ENCODE data around the gene COL6A1. TPM values are rescaled to one million over a fixed set of nuclear protein-coding genes. Genes with fewer than 3 reads are reported as not detected.

The COL6A1 gene, protein sequence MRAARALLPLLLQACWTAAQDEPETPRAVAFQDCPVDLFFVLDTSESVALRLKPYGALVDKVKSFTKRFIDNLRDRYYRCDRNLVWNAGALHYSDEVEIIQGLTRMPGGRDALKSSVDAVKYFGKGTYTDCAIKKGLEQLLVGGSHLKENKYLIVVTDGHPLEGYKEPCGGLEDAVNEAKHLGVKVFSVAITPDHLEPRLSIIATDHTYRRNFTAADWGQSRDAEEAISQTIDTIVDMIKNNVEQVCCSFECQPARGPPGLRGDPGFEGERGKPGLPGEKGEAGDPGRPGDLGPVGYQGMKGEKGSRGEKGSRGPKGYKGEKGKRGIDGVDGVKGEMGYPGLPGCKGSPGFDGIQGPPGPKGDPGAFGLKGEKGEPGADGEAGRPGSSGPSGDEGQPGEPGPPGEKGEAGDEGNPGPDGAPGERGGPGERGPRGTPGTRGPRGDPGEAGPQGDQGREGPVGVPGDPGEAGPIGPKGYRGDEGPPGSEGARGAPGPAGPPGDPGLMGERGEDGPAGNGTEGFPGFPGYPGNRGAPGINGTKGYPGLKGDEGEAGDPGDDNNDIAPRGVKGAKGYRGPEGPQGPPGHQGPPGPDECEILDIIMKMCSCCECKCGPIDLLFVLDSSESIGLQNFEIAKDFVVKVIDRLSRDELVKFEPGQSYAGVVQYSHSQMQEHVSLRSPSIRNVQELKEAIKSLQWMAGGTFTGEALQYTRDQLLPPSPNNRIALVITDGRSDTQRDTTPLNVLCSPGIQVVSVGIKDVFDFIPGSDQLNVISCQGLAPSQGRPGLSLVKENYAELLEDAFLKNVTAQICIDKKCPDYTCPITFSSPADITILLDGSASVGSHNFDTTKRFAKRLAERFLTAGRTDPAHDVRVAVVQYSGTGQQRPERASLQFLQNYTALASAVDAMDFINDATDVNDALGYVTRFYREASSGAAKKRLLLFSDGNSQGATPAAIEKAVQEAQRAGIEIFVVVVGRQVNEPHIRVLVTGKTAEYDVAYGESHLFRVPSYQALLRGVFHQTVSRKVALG
- total RNA-seq: 10 to 100 TPM in 3 of 5 donors, 1 to 10 TPM in 2; 4.2 to 25.3 (median 14.6) TPM
- total RNA-seq (2013): 3.6 TPM
- total RNA-seq: 6.3 to 34.8 (median 18.6) reads per million in 29 experiments

- Mint-ChIP-seq H3K4me1 (peaks cover 4 to 16% (median 15%) of the 10 kb centered on the region in 3 donors), H3K4me3 (peak within 1 kb of the TSS; percentile 50 to 62 (median 55)), H3K36me3 (no peaks in the 10 kb centered on the region), H3K27me3 (no peaks in the 10 kb centered on the region), H3K27ac (no peak within 1 kb of the TSS), H3K9me3 (no peaks in the 10 kb centered on the region)
- CTCF ChIA-PET: no interaction called here
- ATAC-seq (replicated peaks in 1 of 4): peak; percentile 61 to 79 (median 67)
- Histone ChIP-seq H3K27ac (ENCODE audit: low read length) (no peak within 1 kb of the TSS), H3K36me3 (ENCODE audit: control insufficient read depth in 2 of 2, extremely low read depth in 1 of 2, insufficient read depth in 1 of 2, low read length in 1 of 2) (no peaks in the 10 kb centered on the region), H3K27me3 (replicated peaks in 1 of 2; ENCODE audit: control insufficient read depth in 2 of 2, extremely low read depth in 1 of 2, insufficient read depth in 2 of 2, low read length in 1 of 2) (peaks cover 0 to 49% of the 10 kb centered on the region in 2 experiments), H3K4me1 (ENCODE audit: control insufficient read depth in 1 of 2, extremely low read depth in 1 of 2, insufficient read depth in 2 of 2, low read length in 2 of 2) (peaks cover 7 to 34% of the 10 kb centered on the region in 2 experiments), H3K4me3 (ENCODE audit: control insufficient read depth in 1 of 2, extremely low read depth in 1 of 2, low read length in 1 of 2) (peak within 1 kb of the TSS; percentile 55 to 85), H3K9me3 (no peaks in the 10 kb centered on the region)
- DNase-seq: peak in 31 of 35 experiments; percentile 14 to 72 (median 39)
- WGBS (ENCODE audit: insufficient coverage): under 1% methylated on average over 36 of the region's 63 CpGs
- POLR2A ChIA-PET: no interaction called here
Measured at GRCh38 chr21:45981151-45982091, at the start of gene COL6A1. Gene COL6A1 (plus strand): TSS chr21:45981770. CDS start chr21:45981851, 81 bp downstream.

- H3K36me3 Mint-ChIP-seq: no peaks in the 10 kb centered on the region
- H3K36me3 ChIP-seq (ENCODE audit: control insufficient read depth in 2 of 2, extremely low read depth in 1 of 2, insufficient read depth in 1 of 2, low read length in 1 of 2): peaks cover 0 to 8% of the 10 kb centered on the region in 2 donors
- H3K27me3 Mint-ChIP-seq: peaks cover 0 to 5% of the 10 kb centered on the region in 2 donors
- POLR2A ChIA-PET: no interaction called here
- no peak overlapping the region for H3K4me3 ChIP-seq (ENCODE audit: control insufficient read depth in 1 of 2, extremely low read depth in 1 of 2, low read length in 1 of 2)
- H3K9me3 Mint-ChIP-seq: no peaks in the 10 kb centered on the region
- 42% methylated on average over 7 of the region's 9 CpGs for WGBS (ENCODE audit: insufficient coverage)
- peaks cover 0 to 40% of the 10 kb centered on the region in 2 experiments for H3K27me3 ChIP-seq (replicated peaks in 1 of 2; ENCODE audit: control insufficient read depth in 2 of 2, extremely low read depth in 1 of 2, insufficient read depth in 2 of 2, low read length in 1 of 2)
- DNase-seq: no peak
- H3K4me1 ChIP-seq (ENCODE audit: control insufficient read depth in 1 of 2, extremely low read depth in 1 of 2, insufficient read depth in 2 of 2, low read length in 2 of 2): no peaks in the 10 kb centered on the region
- H3K4me1 Mint-ChIP-seq: peaks cover 3 to 7% (median 5%) of the 10 kb centered on the region in 3 donors
- no peak overlapping the region for H3K27ac ChIP-seq (ENCODE audit: low read length)
- CTCF ChIA-PET: no interaction called here
- no peaks in the 10 kb centered on the region for H3K9me3 ChIP-seq
- H3K27ac Mint-ChIP-seq: no peak overlapping the region
- no peak for ATAC-seq (replicated peaks in 1 of 4)
- no peak overlapping the region for H3K4me3 Mint-ChIP-seq
Measured at GRCh38 chr21:45932922-45933502, 48.6 kb upstream of the COL6A1 start.

DNA sequence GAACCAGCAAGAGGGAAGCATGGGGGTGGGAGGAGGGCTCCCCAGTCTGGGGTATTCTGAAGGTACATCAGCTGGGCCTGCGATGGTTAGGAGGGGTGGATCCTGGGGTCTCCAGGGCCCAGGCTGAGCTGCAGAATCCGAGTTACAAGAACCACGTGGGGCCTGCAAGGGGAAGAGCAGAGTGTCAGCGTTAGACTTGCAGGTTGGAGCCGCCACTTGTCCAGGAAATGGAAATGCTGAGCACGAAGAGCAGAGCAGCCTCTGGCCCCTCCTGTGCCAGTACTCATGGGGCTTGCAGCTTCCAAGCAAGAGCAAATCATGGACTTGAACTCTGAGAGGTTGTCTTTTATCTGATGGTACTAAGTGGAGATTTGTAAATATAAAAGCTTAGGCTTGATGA lies 47.5 kb upstream of the COL6A1 start:
- 49% methylated on average over 6 of the region's 6 CpGs for WGBS (ENCODE audit: insufficient coverage)
- DNase-seq: no peak
- H3K27me3 ChIP-seq (replicated peaks in 1 of 2; ENCODE audit: control insufficient read depth in 2 of 2, extremely low read depth in 1 of 2, insufficient read depth in 2 of 2, low read length in 1 of 2): peaks cover 0 to 37% of the 10 kb centered on the region in 2 experiments
- Mint-ChIP-seq H3K27me3 (peaks cover 0 to 5% of the 10 kb centered on the region in 2 donors), H3K9me3 (no peaks in the 10 kb centered on the region), H3K4me3 (no peak overlapping the region), H3K4me1 (peaks cover 2 to 7% (median 6%) of the 10 kb centered on the region in 3 donors), H3K36me3 (no peaks in the 10 kb centered on the region), H3K27ac (no peak overlapping the region)
- ATAC-seq (replicated peaks in 1 of 4): no peak
- CTCF ChIA-PET: no interaction called here
- H3K9me3 ChIP-seq: no peaks in the 10 kb centered on the region
- no peaks in the 10 kb centered on the region for H3K4me1 ChIP-seq (ENCODE audit: control insufficient read depth in 1 of 2, extremely low read depth in 1 of 2, insufficient read depth in 2 of 2, low read length in 2 of 2)
- no peak overlapping the region for H3K27ac ChIP-seq (ENCODE audit: low read length)
- H3K4me3 ChIP-seq (ENCODE audit: control insufficient read depth in 1 of 2, extremely low read depth in 1 of 2, low read length in 1 of 2): no peak overlapping the region
- POLR2A ChIA-PET: no interaction called here
- H3K36me3 ChIP-seq (ENCODE audit: control insufficient read depth in 2 of 2, extremely low read depth in 1 of 2, insufficient read depth in 1 of 2, low read length in 1 of 2): peaks cover 0 to 8% of the 10 kb centered on the region in 2 donors

DNA sequence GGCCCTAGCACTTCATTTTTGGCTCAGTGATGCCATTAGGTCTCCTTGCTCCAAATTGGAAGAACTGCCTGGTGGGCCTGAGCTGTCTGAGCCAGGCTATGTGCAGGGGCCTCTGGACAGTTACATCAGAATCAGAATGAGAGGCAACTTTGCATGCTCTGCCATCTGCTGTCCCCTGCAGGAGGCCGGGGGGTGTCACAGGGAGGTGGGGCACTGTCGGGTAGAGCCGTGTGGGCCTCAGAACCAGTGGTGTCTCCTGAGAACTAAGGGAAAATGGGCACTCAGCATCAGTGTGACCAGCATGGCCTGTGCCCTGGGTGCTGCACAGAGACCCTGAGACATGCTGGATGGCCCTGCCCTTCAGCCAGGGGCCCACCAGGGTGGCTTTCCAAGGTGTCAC lies 47.0 kb upstream of the COL6A1 start:
- Histone ChIP-seq H3K36me3 (ENCODE audit: control insufficient read depth in 2 of 2, extremely low read depth in 1 of 2, insufficient read depth in 1 of 2, low read length in 1 of 2) (peaks cover 0 to 8% of the 10 kb centered on the region in 2 donors), H3K4me3 (ENCODE audit: control insufficient read depth in 1 of 2, extremely low read depth in 1 of 2, low read length in 1 of 2) (no peak overlapping the region), H3K4me1 (ENCODE audit: control insufficient read depth in 1 of 2, extremely low read depth in 1 of 2, insufficient read depth in 2 of 2, low read length in 2 of 2) (no peaks in the 10 kb centered on the region), H3K27me3 (replicated peaks in 1 of 2; ENCODE audit: control insufficient read depth in 2 of 2, extremely low read depth in 1 of 2, insufficient read depth in 2 of 2, low read length in 1 of 2) (peaks cover 0 to 35% of the 10 kb centered on the region in 2 experiments), H3K27ac (ENCODE audit: low read length) (no peak overlapping the region), H3K9me3 (no peaks in the 10 kb centered on the region)
- H3K36me3 Mint-ChIP-seq: no peaks in the 10 kb centered on the region
- CTCF ChIA-PET: no interaction called here
- no peak overlapping the region for H3K4me3 Mint-ChIP-seq
- POLR2A ChIA-PET: no interaction called here
- ATAC-seq (replicated peaks in 1 of 4) (no peak), DNase-seq (no peak)
- H3K27me3 Mint-ChIP-seq: peaks cover 0 to 5% of the 10 kb centered on the region in 2 donors
- H3K27ac Mint-ChIP-seq: no peak overlapping the region
- H3K4me1 Mint-ChIP-seq: peaks cover 2 to 7% (median 6%) of the 10 kb centered on the region in 3 donors
- no peaks in the 10 kb centered on the region for H3K9me3 Mint-ChIP-seq
- WGBS (ENCODE audit: insufficient coverage): 73% methylated on average over 3 of the region's 3 CpGs

GRCh38 chr21:45935628-45936027 lies 45.9 kb upstream of the COL6A1 start:
- ChIA-PET CTCF (no interaction called here), POLR2A (no interaction called here)
- no peak for DNase-seq
- peaks cover 2 to 7% (median 6%) of the 10 kb centered on the region in 3 donors for H3K4me1 Mint-ChIP-seq
- Histone ChIP-seq H3K27ac (ENCODE audit: low read length) (no peak overlapping the region), H3K27me3 (replicated peaks in 1 of 2; ENCODE audit: control insufficient read depth in 2 of 2, extremely low read depth in 1 of 2, insufficient read depth in 2 of 2, low read length in 1 of 2) (peaks cover 0 to 35% of the 10 kb centered on the region in 2 experiments), H3K36me3 (ENCODE audit: control insufficient read depth in 2 of 2, extremely low read depth in 1 of 2, insufficient read depth in 1 of 2, low read length in 1 of 2) (peaks cover 0 to 11% of the 10 kb centered on the region in 2 donors), H3K9me3 (no peaks in the 10 kb centered on the region), H3K4me3 (ENCODE audit: control insufficient read depth in 1 of 2, extremely low read depth in 1 of 2, low read length in 1 of 2) (no peak overlapping the region), H3K4me1 (ENCODE audit: control insufficient read depth in 1 of 2, extremely low read depth in 1 of 2, insufficient read depth in 2 of 2, low read length in 2 of 2) (no peaks in the 10 kb centered on the region)
- no peak overlapping the region for H3K27ac Mint-ChIP-seq
- no peak overlapping the region for H3K4me3 Mint-ChIP-seq
- WGBS (ENCODE audit: insufficient coverage): no CpG with 5 or more reads among the region's 3 CpGs
- H3K27me3 Mint-ChIP-seq: peaks cover 0 to 5% of the 10 kb centered on the region in 2 donors
- no peaks in the 10 kb centered on the region for H3K9me3 Mint-ChIP-seq
- no peaks in the 10 kb centered on the region for H3K36me3 Mint-ChIP-seq
- no peak for ATAC-seq (replicated peaks in 1 of 4)

Data from T-cell (primary cell).